Left ventricle myocardium inferior (tissue), 1 donor: ENCODE measurements around the gene ABCC3. TPM values are rescaled to one million over a fixed set of nuclear protein-coding genes. Genes with fewer than 3 reads are reported as not detected.
"Not testable (repeated sequence)": the region's sequence is repeated elsewhere in the genome, so short reads cannot be mapped to it uniquely, and the experiment has no call there.

Experiments used
- DNase-seq: peaks from one replicate; pipeline ENCODE4 v3.0.0-alpha.2; 2020
- H3K27ac ChIP-seq: fragments of 200-600 bp; replicated peaks from 2 replicates; pipeline ENCODE4 v1.8.0; 2021
- H3K27me3 ChIP-seq: fragments of 200-600 bp; 2 replicates; pipeline ENCODE4 v1.8.0; 2021; ENCODE audit warnings: low read depth
- H3K36me3 ChIP-seq: fragments of 200-600 bp; 2 replicates; pipeline ENCODE4 v1.8.0; 2021
- H3K4me1 ChIP-seq: fragments of 200-600 bp; 2 replicates; pipeline ENCODE4 v1.8.0; 2021
- H3K4me3 ChIP-seq: fragments of 200-600 bp; 2 replicates; pipeline ENCODE4 v1.8.0; 2021; ENCODE audit warnings: mild to moderate bottlenecking, moderate library complexity
- H3K9me3 ChIP-seq: fragments of 200-600 bp; replicated peaks from 2 replicates; pipeline ENCODE4 v1.8.0; 2021
- CTCF ChIP-seq: fragments of 200-600 bp; IDR thresholded peaks from 2 replicates; pipeline ENCODE4 v1.8.0; 2021; ENCODE audit warnings: antibody characterized with exemption, mild to moderate bottlenecking, borderline replicate concordance
- intact Hi-C: fragments of 100-400 bp; cut with micrococcal nuclease; formaldehyde crosslinking; loops from one replicate; pipeline ENCODE4 v1.11.0; 2022
- total RNA-seq: library from RNA; stranded (reverse); fragmentation: NEBNext Ultra II Directional; extraction: Animal tissue kit (Norgen Biotek cat#: 25700); gene quantifications from one replicate; pipeline ENCODE4 v1.2.1, GENCODE V29; 2021
- donor health status: DM: no; HTN: yes; CAD: no; lungs with severe emphysema.

The ABCC3 gene
- total RNA-seq, 1 donor from 2014 or later, result 0.88 TPM

GRCh38 chr17:50697663-50698272 lies 63.1 kb downstream of the ABCC3 start:
- H3K36me3 ChIP-seq, result peaks cover 83% of the 10 kb centered on the region
- H3K27me3 ChIP-seq, result no peaks in the 10 kb centered on the region
- intact Hi-C loops, result loop anchor here (10.0 kb wide), 1 partner anchor 143 kb away; no protein-coding TSS in a partner anchor
- DNase-seq, result no peak
- no peak overlapping the region for H3K27ac ChIP-seq
- no peak overlapping the region for H3K4me3 ChIP-seq
- no peak for TF ChIP-seq CTCF
- H3K9me3 ChIP-seq, result no peaks in the 10 kb centered on the region
- peaks cover 52% of the 10 kb centered on the region for H3K4me1 ChIP-seq

- intact Hi-C loops, result loop anchor here (10.0 kb wide), 1 partner anchor 145 kb away; no protein-coding TSS in a partner anchor
- H3K4me1 ChIP-seq, result peaks cover 69% of the 10 kb centered on the region
These were observed 64.7 kb downstream of the ABCC3 start for GRCh38 chr17:50699410-50699809.

GRCh38 chr17:50703162-50703561 lies 68.5 kb downstream of the ABCC3 start:
- intact Hi-C loops, result no loop called here
- peaks cover 68% of the 10 kb centered on the region for H3K4me1 ChIP-seq
- H3K27ac ChIP-seq, result no peak overlapping the region
- no peak for TF ChIP-seq CTCF
- H3K9me3 ChIP-seq, result no peaks in the 10 kb centered on the region
- H3K4me3 ChIP-seq, result no peak overlapping the region
- DNase-seq, result no peak
- no peaks in the 10 kb centered on the region for H3K27me3 ChIP-seq
- peaks cover 40% of the 10 kb centered on the region for H3K36me3 ChIP-seq

More at GRCh38 chr17:50699410-50699809, 64.7 kb downstream of the ABCC3 start:
- Histone ChIP-seq H3K36me3 (peaks cover 75% of the 10 kb centered on the region), H3K27me3 (no peaks in the 10 kb centered on the region), H3K4me3 (no peak overlapping the region), H3K27ac (no peak overlapping the region), H3K9me3 (no peaks in the 10 kb centered on the region)
- DNase-seq, result no peak
- no peak for TF ChIP-seq CTCF

DNA sequence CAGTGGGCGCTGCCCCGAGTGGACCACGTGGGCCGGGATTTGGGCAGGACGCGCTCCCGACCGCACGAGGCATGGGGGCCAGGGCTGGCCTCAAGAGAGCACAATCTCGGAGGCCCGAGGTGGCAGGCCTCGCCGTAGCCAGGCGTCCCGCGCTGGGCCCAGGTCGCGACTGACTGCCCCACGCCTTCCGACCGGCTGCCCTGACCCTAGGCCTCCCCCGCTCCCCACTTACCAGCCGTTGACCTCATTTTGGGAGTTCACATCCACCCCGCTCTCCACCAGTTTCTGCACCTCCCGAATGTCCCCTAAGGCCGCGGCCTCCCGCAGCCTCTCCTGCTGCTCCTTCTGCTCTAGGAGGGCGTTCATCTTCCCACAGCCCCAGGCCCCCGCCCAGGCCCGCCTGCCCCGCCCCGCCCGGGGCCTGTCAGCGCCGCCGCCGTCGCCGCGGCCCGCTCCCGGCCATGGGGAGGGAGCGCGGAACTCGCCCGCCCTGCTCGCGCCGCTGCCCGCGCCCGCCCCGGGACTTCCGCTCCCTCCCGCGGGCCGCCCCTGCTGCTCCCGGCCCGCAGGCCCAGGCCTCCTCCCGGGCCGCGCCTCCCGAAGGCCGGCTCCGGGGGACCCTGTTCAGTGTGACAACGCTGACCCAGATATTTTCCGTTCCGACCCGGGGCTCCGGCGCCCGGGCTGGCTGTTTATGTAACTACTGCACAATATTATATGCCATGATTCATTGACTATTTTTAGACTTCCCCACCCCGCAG lies 72.8 kb downstream of the ABCC3 start, which contains the start of gene ANKRD40:
Gene ANKRD40 (minus strand): TSS at position 626 of the 761 bp plus-strand sequence. CDS start 260 bp downstream, at position 366.
- peaks cover 14% of the 10 kb centered on the region for H3K36me3 ChIP-seq
- H3K27me3 ChIP-seq, result no peaks in the 10 kb centered on the region
- H3K4me1 ChIP-seq, result peaks cover 70% of the 10 kb centered on the region
- H3K9me3 ChIP-seq, result no peaks in the 10 kb centered on the region
- peak; percentile 90 for DNase-seq
- peak within 1 kb of the TSS; percentile 88 for H3K4me3 ChIP-seq
- no peak for TF ChIP-seq CTCF
- intact Hi-C loops, result no loop called here
- peak within 1 kb of the TSS; percentile 97 for H3K27ac ChIP-seq

- intact Hi-C loops, result no loop called here
- H3K27ac ChIP-seq, result peak overlapping the region; percentile 97
- peak overlapping the region; percentile 88 for H3K4me3 ChIP-seq
- peaks cover 9% of the 10 kb centered on the region for H3K36me3 ChIP-seq
- no peaks in the 10 kb centered on the region for H3K27me3 ChIP-seq
- TF ChIP-seq CTCF, result no peak
- peaks cover 62% of the 10 kb centered on the region for H3K4me1 ChIP-seq
- DNase-seq, result no peak
- H3K9me3 ChIP-seq, result no peaks in the 10 kb centered on the region
These were observed 73.6 kb downstream of the ABCC3 start for GRCh38 chr17:50708050-50709000.

GRCh38 chr17:50709053-50709452 lies 74.4 kb downstream of the ABCC3 start:
- H3K27me3 ChIP-seq, intact Hi-C loops, DNase-seq, H3K36me3 ChIP-seq, H3K9me3 ChIP-seq: not testable (repeated sequence)
- peaks cover 54% of the 10 kb centered on the region for H3K4me1 ChIP-seq
- H3K27ac ChIP-seq, result peak overlapping the region; percentile 97
- peak overlapping the region; percentile 88 for H3K4me3 ChIP-seq
